HepG2 (cell line): ENCODE measurements around the gene RASSF8. TPM values are rescaled to one million over a fixed set of nuclear protein-coding genes. Genes with fewer than 3 reads are reported as not detected.

Source experiments
- ATAC-seq: fragments of 200-7000 bp; cut with Tn5 transposase; 3 replicates; pipeline ENCODE4 v1.9.1; 2020; ENCODE audit warnings: mild to moderate bottlenecking, moderate library complexity
- BruUV-seq: library from RNA; stranded (reverse); fragments of 400-500 nt; replicated peaks from 2 replicates; lab custom pipeline; 2021; lab: Mats Ljungman, UMichigan
- CTCF ChIA-PET: fragments of 300-600 bp; formaldehyde crosslinking; extraction: SDS; loops from one replicate; lab custom pipeline; 2021; ENCODE audit warnings: low total read pairs, inconsistent platforms, low intra/inter-chr PET ratio; lab: Yijun Ruan, JAX
- POLR2A ChIA-PET: fragments of 350-600 bp; sonication (Branson Sonifier 250); formaldehyde crosslinking; loops from one replicate; lab custom pipeline; 2020; ENCODE audit warnings: antibody characterized with exemption, inconsistent platforms; lab: Yijun Ruan, JAX
- DNase-seq: peaks from one replicate; pipeline ENCODE4 v3.0.0-alpha.2; 2015; ENCODE audit warnings: low spot score
- FAIRE-seq: peaks from 3 replicates; lab custom pipeline; 2011; peaks lifted over from hg19 to GRCh38; lab: Jason Lieb, UNC
- H2AFZ ChIP-seq: one replicate; pipeline ENCODE4 v1.6.1; 2011; ENCODE audit warnings: low read length, inconsistent platforms
- H3K27ac ChIP-seq: fragments of 300-600 bp; 3 replicates; pipeline ENCODE4 v1.8.0; 2011; ENCODE audit warnings: mixed run types, mild to moderate bottlenecking, mixed read lengths, low read length, inconsistent platforms; ENCODE audit not compliant: insufficient read depth; ENCODE audit errors: extremely low read length
- H3K27me3 ChIP-seq, 2 experiments: fragments of 200-600 bp in 1 of 2; 2 replicates in 1 of 2; 3 replicates in 1 of 2; pipeline versions ENCODE4 v1.6.0 to v1.8.0; 2011; ENCODE audit warnings: low read length in 2 of 2, mild to moderate bottlenecking in 2 of 2, moderate library complexity in 2 of 2, inconsistent platforms in 1 of 2; ENCODE audit not compliant: insufficient read depth in 2 of 2, control insufficient read depth in 1 of 2
- H3K36me3 ChIP-seq, 2 experiments: fragments of 200-600 bp in 1 of 2; replicated peaks in 1 of 2; 2 replicates in 1 of 2; 3 replicates in 1 of 2; pipeline versions ENCODE4 v1.5.1 to v1.8.0; 2011; ENCODE audit warnings: low read length in 2 of 2, inconsistent platforms in 1 of 2; ENCODE audit not compliant: insufficient read depth in 2 of 2, control insufficient read depth in 1 of 2
- H3K4me1 ChIP-seq: 2 replicates; pipeline ENCODE4 v1.5.1; 2012; ENCODE audit warnings: low read length, inconsistent platforms; ENCODE audit not compliant: insufficient read depth
- H3K4me2 ChIP-seq: 2 replicates; pipeline ENCODE4 v1.6.0; 2011; ENCODE audit warnings: low read depth, low read length, inconsistent platforms
- H3K4me3 ChIP-seq, 3 experiments: fragments of 200-600 bp in 1 of 3; sonication (generic), shearing (Covaris generic) in 1 of 3; replicated peaks in 1 of 3; 2 replicates each; pipeline ENCODE4 v1.5.1; 2011 to 2016; ENCODE audit warnings: low read length in 3 of 3, inconsistent platforms in 2 of 3, low read depth in 2 of 3, mild to moderate bottlenecking in 2 of 3, control low read depth in 1 of 3, mixed read lengths in 1 of 3; ENCODE audit not compliant: insufficient read depth in 1 of 3
- H3K79me2 ChIP-seq: one replicate; pipeline ENCODE4 v1.6.1; 2011; ENCODE audit warnings: low read length, inconsistent platforms; ENCODE audit not compliant: insufficient read depth
- H3K9ac ChIP-seq: 2 replicates; pipeline ENCODE4 v1.6.0; 2011; ENCODE audit warnings: mild to moderate bottlenecking, low read depth, low read length, inconsistent platforms; ENCODE audit not compliant: insufficient read depth
- H3K9me3 ChIP-seq: 2 replicates; pipeline ENCODE4 v1.5.1; 2012; ENCODE audit warnings: mild to moderate bottlenecking, low read length
- H4K20me1 ChIP-seq: 2 replicates; pipeline ENCODE4 v1.6.0; 2011; ENCODE audit warnings: inconsistent platforms, mild to moderate bottlenecking, low read length, moderate library complexity; ENCODE audit not compliant: insufficient read depth
- DMAP1 ChIP-seq: IDR thresholded peaks from 2 replicates; pipeline ENCODE4 v1.6.1; 2016
- MXI1 ChIP-seq: IDR thresholded peaks from 3 replicates; pipeline ENCODE4 v1.6.1; 2012; ENCODE audit warnings: low read depth, low read length, inconsistent platforms, borderline replicate concordance
- SIN3B ChIP-seq: fragments of 150-350 bp; IDR thresholded peaks from 2 replicates; pipeline ENCODE4 v1.6.1; 2014; ENCODE audit warnings: low read length
- ZNF225 ChIP-seq: sonication (generic); formaldehyde crosslinking; IDR thresholded peaks from 2 replicates; pipeline ENCODE4 v1.4.0; 2020; ENCODE audit warnings: mild to moderate bottlenecking, missing genetic modification reagents
- ZNF564 ChIP-seq: sonication (generic); formaldehyde crosslinking; IDR thresholded peaks from 2 replicates; pipeline ENCODE4 v1.8.1; 2023; ENCODE audit warnings: mild to moderate bottlenecking, missing genetic modification reagents
- ZSCAN29 ChIP-seq: sonication (generic); formaldehyde crosslinking; conservative IDR thresholded peaks from 2 replicates; pipeline ENCODE4 v1.4.0; 2020; ENCODE audit warnings: mild to moderate bottlenecking, missing genetic modification reagents
- WGBS: methylation state at CpG from one replicate; pipeline ENCODE4 v1.1.6; 2017; ENCODE audit warnings: low lambda C conversion rate; 5-methylcytosine and 5-hydroxymethylcytosine counted together
- in situ Hi-C: cut with HindIII; loops from 2 replicates; pipeline ENCODE4 v1.10.0; 2017; ENCODE audit warnings: low pct_unique_long_range_greater_than_20kb; ENCODE audit not compliant: extremely low pct_ligation_motif_present
- intact Hi-C: fragments of 100-400 bp; cut with micrococcal nuclease; formaldehyde crosslinking; loops from one replicate; pipeline ENCODE4 v1.10.0; 2022; ENCODE audit not compliant: unreplicated experiment
- polyA plus RNA-seq, 8 experiments: library from polyadenylated mRNA; depleted of rRNA in 3 of 8; stranded (reverse) in 7 of 8; unstranded in 1 of 8; fragments of >200 nt; fragmentation: Illumina TruSeq in 4 of 8; extraction: Trizol in 4 of 8; gene quantifications; 2 replicates each; pipeline versions ENCODE4 v1.2.1 to v1.2.3, GENCODE V29; 2011 to 2016; ENCODE audit warnings: low read depth in 4 of 8, missing spikeins in 1 of 8, mixed read lengths in 1 of 8; ENCODE audit not compliant: insufficient read depth in 1 of 8
- total RNA-seq, 5 experiments: library from RNA; depleted of rRNA; stranded (reverse); fragments of >200 nt; fragmentation: Illumina TruSeq; extraction: Trizol; gene quantifications; 2 replicates each; pipeline ENCODE4 v1.2.3, GENCODE V29; 2016; ENCODE audit warnings: low read depth in 1 of 5
- TF ChIP-seq, protein P1 (sequence below): sonication (generic); formaldehyde crosslinking; IDR thresholded peaks from 2 replicates; pipeline ENCODE4 v1.9.0; 2021; ENCODE audit warnings: mild to moderate bottlenecking, missing genetic modification reagents

Gene RASSF8
- total and polyA plus RNA-seq, 2 of the 13 experiments (the other 11 are each of a cell fraction or from before 2014, with no cell fraction given): 0.82 to 9.2 TPM

DNA sequence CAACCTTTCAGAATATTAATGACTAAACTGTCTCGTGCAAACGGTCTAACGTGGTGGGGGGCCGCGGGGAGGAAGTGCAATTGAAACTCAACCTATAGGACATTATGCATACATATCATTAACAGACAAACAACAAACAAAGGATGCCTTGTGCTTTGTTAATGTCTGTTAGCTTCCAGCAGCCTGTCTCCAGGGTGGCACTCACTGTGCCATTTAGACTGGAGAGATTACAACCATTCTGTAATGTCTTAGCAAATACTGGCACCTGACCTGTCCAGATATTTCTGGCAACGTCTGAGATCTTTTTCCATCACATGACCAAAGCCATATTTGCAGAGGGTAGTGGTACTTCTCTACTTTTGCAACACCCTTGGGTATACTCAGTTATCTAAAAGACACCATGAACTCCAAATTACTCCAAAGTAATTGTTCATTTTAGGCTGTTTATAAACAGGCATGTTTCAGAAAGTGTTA, 154.7 kb downstream of the RASSF8 start:
- no peaks in the 10 kb centered on the region for H3K79me2 ChIP-seq
- DNase-seq (no peak), ATAC-seq (no peak), FAIRE-seq (no peak)
- intact Hi-C loops (no loop called here), in situ Hi-C loops (no loop called here)
- WGBS: 43% methylated on average over 6 of the region's 6 CpGs
- H3K4me1 ChIP-seq: peaks cover 18% of the 10 kb centered on the region
- peaks cover 1 to 8% of the 10 kb centered on the region in 2 experiments; a peak in 1 of 5 replicates for H3K27me3 ChIP-seq
- BruUV-seq: no TSS peak
- H3K9me3 ChIP-seq: no peaks in the 10 kb centered on the region
- H3K27ac ChIP-seq: no peak overlapping the region
- H3K36me3 ChIP-seq: no peaks in the 10 kb centered on the region
- POLR2A ChIA-PET: no interaction called here
- TF ChIP-seq, protein P1, sequence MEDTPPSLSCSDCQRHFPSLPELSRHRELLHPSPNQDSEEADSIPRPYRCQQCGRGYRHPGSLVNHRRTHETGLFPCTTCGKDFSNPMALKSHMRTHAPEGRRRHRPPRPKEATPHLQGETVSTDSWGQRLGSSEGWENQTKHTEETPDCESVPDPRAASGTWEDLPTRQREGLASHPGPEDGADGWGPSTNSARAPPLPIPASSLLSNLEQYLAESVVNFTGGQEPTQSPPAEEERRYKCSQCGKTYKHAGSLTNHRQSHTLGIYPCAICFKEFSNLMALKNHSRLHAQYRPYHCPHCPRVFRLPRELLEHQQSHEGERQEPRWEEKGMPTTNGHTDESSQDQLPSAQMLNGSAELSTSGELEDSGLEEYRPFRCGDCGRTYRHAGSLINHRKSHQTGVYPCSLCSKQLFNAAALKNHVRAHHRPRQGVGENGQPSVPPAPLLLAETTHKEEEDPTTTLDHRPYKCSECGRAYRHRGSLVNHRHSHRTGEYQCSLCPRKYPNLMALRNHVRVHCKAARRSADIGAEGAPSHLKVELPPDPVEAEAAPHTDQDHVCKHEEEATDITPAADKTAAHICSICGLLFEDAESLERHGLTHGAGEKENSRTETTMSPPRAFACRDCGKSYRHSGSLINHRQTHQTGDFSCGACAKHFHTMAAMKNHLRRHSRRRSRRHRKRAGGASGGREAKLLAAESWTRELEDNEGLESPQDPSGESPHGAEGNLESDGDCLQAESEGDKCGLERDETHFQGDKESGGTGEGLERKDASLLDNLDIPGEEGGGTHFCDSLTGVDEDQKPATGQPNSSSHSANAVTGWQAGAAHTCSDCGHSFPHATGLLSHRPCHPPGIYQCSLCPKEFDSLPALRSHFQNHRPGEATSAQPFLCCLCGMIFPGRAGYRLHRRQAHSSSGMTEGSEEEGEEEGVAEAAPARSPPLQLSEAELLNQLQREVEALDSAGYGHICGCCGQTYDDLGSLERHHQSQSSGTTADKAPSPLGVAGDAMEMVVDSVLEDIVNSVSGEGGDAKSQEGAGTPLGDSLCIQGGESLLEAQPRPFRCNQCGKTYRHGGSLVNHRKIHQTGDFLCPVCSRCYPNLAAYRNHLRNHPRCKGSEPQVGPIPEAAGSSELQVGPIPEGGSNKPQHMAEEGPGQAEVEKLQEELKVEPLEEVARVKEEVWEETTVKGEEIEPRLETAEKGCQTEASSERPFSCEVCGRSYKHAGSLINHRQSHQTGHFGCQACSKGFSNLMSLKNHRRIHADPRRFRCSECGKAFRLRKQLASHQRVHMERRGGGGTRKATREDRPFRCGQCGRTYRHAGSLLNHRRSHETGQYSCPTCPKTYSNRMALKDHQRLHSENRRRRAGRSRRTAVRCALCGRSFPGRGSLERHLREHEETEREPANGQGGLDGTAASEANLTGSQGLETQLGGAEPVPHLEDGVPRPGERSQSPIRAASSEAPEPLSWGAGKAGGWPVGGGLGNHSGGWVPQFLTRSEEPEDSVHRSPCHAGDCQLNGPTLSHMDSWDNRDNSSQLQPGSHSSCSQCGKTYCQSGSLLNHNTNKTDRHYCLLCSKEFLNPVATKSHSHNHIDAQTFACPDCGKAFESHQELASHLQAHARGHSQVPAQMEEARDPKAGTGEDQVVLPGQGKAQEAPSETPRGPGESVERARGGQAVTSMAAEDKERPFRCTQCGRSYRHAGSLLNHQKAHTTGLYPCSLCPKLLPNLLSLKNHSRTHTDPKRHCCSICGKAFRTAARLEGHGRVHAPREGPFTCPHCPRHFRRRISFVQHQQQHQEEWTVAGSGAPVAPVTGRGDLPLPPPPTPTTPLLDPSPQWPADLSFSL: no peak
- TF ChIP-seq MXI1 (no peak), ZNF225 (CRISPR knock-in tag) (no peak), DMAP1 (CRISPR knock-in tag) (no peak), ZNF564 (no peak), SIN3B (no peak), ZSCAN29 (CRISPR knock-in tag) (no peak)
- no peak overlapping the region; a peak in 1 of 6 replicates for H3K4me3 ChIP-seq
- no peak overlapping the region for H2AFZ ChIP-seq
- no peak overlapping the region for H3K4me2 ChIP-seq
- H3K9ac ChIP-seq: no peak overlapping the region
- no peaks in the 10 kb centered on the region for H4K20me1 ChIP-seq
- CTCF ChIA-PET: no interaction called here
